H1 (cell line): ENCODE measurements around the gene ZSCAN12.

Experiments used
- BACH1 ChIP-seq: IDR thresholded peaks from 2 replicates; pipeline ENCODE4 v1.6.1; 2012; ENCODE audit warnings: low read length, improper control_type of control experiment
- EP300 ChIP-seq, 2 experiments: IDR thresholded peaks; 1 replicate in 1 of 2; 2 replicates in 1 of 2; pipeline ENCODE4 v1.6.1; 2011 to 2012; ENCODE audit warnings: low read depth in 2 of 2, low read length in 2 of 2, mild to moderate bottlenecking in 2 of 2, borderline replicate concordance in 1 of 2, inconsistent platforms in 1 of 2, moderate library complexity in 1 of 2
- EZH2 ChIP-seq: fragments of 200-600 bp; sonication (generic); IDR thresholded peaks from 2 replicates; pipeline ENCODE4 v1.7.1; 2012; ENCODE audit warnings: low read depth, mild to moderate bottlenecking, moderate library complexity, low read length, inconsistent platforms; ENCODE audit not compliant: severe bottlenecking
- HDAC6 ChIP-seq: IDR thresholded peaks from one replicate; pipeline ENCODE4 v1.7.1; 2012; ENCODE audit warnings: low read depth, mild to moderate bottlenecking, inconsistent platforms, low read length, moderate library complexity
- JUN ChIP-seq: IDR thresholded peaks from 2 replicates; pipeline ENCODE4 v1.6.1; 2011; ENCODE audit warnings: low read depth, mild to moderate bottlenecking, improper control_type of control experiment, low read length
- JUND ChIP-seq: IDR thresholded peaks from 2 replicates; pipeline ENCODE4 v1.6.1; 2011; ENCODE audit warnings: mild to moderate bottlenecking, improper control_type of control experiment, low read length
- POLR2A ChIP-seq, 2 experiments: IDR thresholded peaks; 1 replicate in 1 of 2; 2 replicates in 1 of 2; pipeline ENCODE4 v1.6.1; 2011; ENCODE audit warnings: low read depth in 2 of 2, low read length in 2 of 2, mild to moderate bottlenecking in 2 of 2; ENCODE audit errors: control extremely low read depth in 1 of 2
- POLR2AphosphoS5 ChIP-seq: IDR thresholded peaks from 2 replicates; pipeline ENCODE4 v1.6.1; 2011; ENCODE audit warnings: low read depth, low read length
- RXRA ChIP-seq: IDR thresholded peaks from 2 replicates; pipeline ENCODE4 v1.6.1; 2011; ENCODE audit warnings: low read depth, mild to moderate bottlenecking, low read length, moderate library complexity; ENCODE audit not compliant: insufficient read depth
- TF ChIP-seq, protein P1 (sequence below), 3 experiments: IDR thresholded peaks; 1 replicate in 2 of 3; 2 replicates in 1 of 3; pipeline versions ENCODE4 v1.5.1 to v1.6.1; 2011; ENCODE audit warnings: low read length in 3 of 3, mild to moderate bottlenecking in 3 of 3, inconsistent platforms in 2 of 3, low read depth in 1 of 3, moderate library complexity in 1 of 3; ENCODE audit not compliant: insufficient read depth in 1 of 3; ENCODE audit errors: control extremely low read depth in 1 of 3
- TF ChIP-seq, protein P2 (sequence below): IDR thresholded peaks from 2 replicates; pipeline ENCODE4 v1.6.1; 2012; ENCODE audit warnings: inconsistent platforms

- no peak for TF ChIP-seq POLR2AphosphoS5
- TF ChIP-seq, protein P1, sequence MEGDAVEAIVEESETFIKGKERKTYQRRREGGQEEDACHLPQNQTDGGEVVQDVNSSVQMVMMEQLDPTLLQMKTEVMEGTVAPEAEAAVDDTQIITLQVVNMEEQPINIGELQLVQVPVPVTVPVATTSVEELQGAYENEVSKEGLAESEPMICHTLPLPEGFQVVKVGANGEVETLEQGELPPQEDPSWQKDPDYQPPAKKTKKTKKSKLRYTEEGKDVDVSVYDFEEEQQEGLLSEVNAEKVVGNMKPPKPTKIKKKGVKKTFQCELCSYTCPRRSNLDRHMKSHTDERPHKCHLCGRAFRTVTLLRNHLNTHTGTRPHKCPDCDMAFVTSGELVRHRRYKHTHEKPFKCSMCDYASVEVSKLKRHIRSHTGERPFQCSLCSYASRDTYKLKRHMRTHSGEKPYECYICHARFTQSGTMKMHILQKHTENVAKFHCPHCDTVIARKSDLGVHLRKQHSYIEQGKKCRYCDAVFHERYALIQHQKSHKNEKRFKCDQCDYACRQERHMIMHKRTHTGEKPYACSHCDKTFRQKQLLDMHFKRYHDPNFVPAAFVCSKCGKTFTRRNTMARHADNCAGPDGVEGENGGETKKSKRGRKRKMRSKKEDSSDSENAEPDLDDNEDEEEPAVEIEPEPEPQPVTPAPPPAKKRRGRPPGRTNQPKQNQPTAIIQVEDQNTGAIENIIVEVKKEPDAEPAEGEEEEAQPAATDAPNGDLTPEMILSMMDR (IDR thresholded peaks at IDR 0.05; ENCODE audit: control extremely low read depth in 1 of 3, insufficient read depth in 1 of 3, low read depth in 1 of 3, low read length in 3 of 3), result no peak
- no peak for TF ChIP-seq JUND
- TF ChIP-seq EP300 (IDR thresholded peaks at IDR 0.05; ENCODE audit: borderline replicate concordance in 1 of 2, low read depth in 2 of 2, low read length in 2 of 2), result no peak
- TF ChIP-seq HDAC6, result no peak
- no peak for TF ChIP-seq RXRA
- TF ChIP-seq, protein P2, sequence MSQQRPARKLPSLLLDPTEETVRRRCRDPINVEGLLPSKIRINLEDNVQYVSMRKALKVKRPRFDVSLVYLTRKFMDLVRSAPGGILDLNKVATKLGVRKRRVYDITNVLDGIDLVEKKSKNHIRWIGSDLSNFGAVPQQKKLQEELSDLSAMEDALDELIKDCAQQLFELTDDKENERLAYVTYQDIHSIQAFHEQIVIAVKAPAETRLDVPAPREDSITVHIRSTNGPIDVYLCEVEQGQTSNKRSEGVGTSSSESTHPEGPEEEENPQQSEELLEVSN, result no peak
- no peak for TF ChIP-seq BACH1
- no peak for TF ChIP-seq JUN
- TF ChIP-seq POLR2A (IDR thresholded peaks at IDR 0.05; ENCODE audit: control extremely low read depth in 1 of 2, low read depth in 2 of 2, low read length in 2 of 2), result no peak
- no peak for TF ChIP-seq EZH2
These were observed 24.0 kb upstream of the ZSCAN12 start for GRCh38 chr6:28423546-28423945.
